Posterior vena cava (tissue), 2 donors: Measurements from ENCODE around the gene FXYD5. TPM values are rescaled to one million over a fixed set of nuclear protein-coding genes. Genes with fewer than 3 reads are reported as not detected.

Source experiments
- DNase-seq: peaks from one replicate; pipeline ENCODE4 v3.0.0-alpha.2; 2020; ENCODE audit warnings: low spot score
- intact Hi-C, 2 donors: fragments of 100-400 bp; cut with DNase I; formaldehyde crosslinking; loops; one replicate each; pipeline versions ENCODE4 v1.14.1 to v1.14.2; 2022 to 2023
- total RNA-seq, 2 donors: library from RNA; stranded (reverse); fragmentation: NEBNext Ultra II Directional; extraction: Animal tissue kit (Norgen Biotek cat#: 25700); gene quantifications; one replicate each; pipeline ENCODE4 v1.2.1, GENCODE V29; 2021
- donor health status: DM: yes; HTN: yes; CAD: no.
- donor health status: DM: yes; HTN: yes; CAD: no.

FXYD5 gene
- total RNA-seq, 2 donors from 2014 or later: 67.9 to 89.3 TPM

DNA sequence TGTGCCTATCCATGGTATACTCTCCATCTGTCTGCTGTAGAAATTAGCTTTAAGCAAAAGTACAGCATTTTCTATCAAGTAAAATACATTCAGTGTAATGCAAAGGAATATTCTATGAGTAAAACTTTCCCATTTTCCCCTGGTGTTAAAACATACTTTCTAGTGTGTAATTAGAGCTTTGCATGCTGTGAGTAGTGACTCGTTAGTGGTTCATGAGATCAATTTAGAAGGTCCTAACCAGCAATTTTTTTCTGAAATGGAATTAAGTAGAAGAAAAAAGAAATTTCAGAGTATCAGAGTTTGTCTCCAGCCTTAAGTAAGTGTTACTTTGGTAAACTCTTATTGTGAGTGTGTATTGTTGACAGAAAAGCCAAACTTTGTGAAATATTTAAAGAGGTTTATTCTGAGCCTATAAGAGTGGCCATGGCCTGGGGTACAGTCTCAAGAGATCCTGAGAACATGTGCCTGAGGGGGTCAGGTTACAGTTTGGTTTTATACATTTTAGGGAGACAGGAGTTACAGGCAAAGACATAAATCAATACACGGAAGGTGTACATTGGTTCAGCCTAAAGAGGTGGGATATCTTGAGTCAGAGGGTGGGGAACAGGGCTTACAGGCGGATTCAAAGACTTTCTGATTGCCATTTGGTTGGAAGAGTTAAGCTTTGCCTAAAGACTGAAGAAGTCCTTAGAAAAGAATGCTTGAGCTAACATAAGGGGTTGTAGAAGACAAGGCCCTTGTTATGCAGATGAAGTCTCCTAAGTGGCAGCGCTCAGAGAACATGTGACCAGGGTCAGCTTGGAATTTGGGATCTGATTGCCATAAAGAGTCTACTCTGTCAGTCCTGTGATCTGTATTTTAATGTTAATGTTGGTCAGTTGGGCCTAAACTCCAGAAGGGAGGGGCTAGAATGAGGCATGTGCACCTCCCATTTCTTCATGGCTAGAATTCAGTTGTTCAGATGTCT lies 48.5 kb downstream of the FXYD5 start:
- DNase-seq: no peak
- intact Hi-C loops: no loop called here

DNA sequence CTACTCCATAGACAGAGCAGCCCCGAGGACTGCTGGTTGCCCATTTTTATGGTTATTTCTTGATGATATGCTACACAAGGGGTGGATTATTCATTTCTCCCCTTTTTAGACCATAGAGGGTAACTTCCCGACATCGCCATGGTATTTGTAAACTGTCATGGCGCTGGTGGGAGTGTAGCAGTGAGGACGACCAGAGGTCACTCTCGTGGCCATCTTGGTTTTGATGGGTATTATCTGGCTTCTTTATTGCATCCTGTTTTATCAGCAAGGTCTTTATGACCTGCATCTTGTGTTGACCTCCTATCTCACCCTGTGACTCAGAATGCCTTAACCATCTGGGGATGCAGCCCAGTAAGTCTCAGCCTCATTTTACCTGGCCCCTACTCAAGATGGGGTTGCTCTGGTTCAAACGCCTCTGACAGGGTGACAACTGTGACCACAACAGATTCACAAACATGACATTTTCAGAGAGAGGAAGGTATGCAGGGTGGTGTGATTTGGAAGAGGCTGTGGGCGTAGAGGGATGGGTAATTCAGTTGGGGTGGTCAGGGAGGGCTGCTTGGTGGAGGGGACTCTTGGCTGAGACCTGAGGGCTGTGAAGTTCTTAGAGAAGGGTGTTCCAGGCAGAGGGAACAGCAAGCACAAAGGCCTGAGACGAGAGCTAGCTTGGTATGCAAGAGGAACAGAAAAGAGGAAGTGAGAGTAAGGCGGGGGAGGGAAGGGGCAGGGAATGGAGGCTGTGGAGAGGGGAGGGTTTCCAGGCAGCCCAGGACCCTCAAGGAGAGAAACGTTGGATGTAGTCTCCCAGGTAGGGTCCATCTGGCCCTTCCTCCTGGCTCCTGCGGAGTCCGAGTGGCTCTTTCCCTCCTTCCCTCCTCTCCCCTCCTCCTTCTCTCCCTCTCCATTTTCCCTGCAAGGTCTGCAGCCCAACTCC lies 50.5 kb downstream of the FXYD5 start:
- DNase-seq: no peak
- intact Hi-C loops: no loop called here

GRCh38 chr19:35205733-35206323 lies 51.3 kb downstream of the FXYD5 start:
- no peak for DNase-seq
- intact Hi-C loops: no loop called here

- no peak for DNase-seq
- intact Hi-C loops: no loop called here
Observed at GRCh38 chr19:35206379-35206778, 51.8 kb downstream of the FXYD5 start.

- intact Hi-C loops: no loop called here
- DNase-seq: no peak
Observed at GRCh38 chr19:35206855-35207254, 52.3 kb downstream of the FXYD5 start.

GRCh38 chr19:35207391-35207871 lies 52.9 kb downstream of the FXYD5 start:
- DNase-seq: no peak

GRCh38 chr19:35208121-35208520 lies 53.6 kb downstream of the FXYD5 start:
- DNase-seq: no peak
- intact Hi-C loops: no loop called here

More at GRCh38 chr19:35207391-35207871, 52.9 kb downstream of the FXYD5 start:
- intact Hi-C loops: no loop called here

- intact Hi-C loops: no loop called here
Observed at GRCh38 chr19:35209646-35210045, 55.1 kb downstream of the FXYD5 start.

GRCh38 chr19:35211545-35212230 lies 57.2 kb downstream of the FXYD5 start:
- intact Hi-C loops: no loop called here
- DNase-seq: no peak

More at GRCh38 chr19:35209646-35210045, 55.1 kb downstream of the FXYD5 start:
- DNase-seq: no peak

DNA sequence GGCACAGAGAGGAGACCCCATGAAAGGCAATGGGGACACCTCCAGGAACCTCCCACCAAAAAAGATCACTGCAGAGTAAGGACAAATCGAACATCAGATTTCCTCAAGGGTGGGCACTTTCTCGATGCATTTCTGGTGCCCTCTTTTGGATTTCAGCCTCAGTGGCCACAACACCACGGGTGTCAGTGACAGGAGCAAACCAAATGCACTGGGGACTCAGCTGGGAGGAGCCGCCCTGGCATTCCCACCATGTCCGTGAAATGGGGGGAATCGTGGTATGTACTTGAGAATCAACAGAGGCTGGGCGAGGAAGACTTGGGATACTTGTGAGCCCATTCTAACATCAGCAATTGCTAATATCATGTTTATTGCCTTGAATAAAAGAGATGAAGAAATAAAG lies 57.7 kb downstream of the FXYD5 start:
- DNase-seq: no peak
- intact Hi-C loops: no loop called here

DNA sequence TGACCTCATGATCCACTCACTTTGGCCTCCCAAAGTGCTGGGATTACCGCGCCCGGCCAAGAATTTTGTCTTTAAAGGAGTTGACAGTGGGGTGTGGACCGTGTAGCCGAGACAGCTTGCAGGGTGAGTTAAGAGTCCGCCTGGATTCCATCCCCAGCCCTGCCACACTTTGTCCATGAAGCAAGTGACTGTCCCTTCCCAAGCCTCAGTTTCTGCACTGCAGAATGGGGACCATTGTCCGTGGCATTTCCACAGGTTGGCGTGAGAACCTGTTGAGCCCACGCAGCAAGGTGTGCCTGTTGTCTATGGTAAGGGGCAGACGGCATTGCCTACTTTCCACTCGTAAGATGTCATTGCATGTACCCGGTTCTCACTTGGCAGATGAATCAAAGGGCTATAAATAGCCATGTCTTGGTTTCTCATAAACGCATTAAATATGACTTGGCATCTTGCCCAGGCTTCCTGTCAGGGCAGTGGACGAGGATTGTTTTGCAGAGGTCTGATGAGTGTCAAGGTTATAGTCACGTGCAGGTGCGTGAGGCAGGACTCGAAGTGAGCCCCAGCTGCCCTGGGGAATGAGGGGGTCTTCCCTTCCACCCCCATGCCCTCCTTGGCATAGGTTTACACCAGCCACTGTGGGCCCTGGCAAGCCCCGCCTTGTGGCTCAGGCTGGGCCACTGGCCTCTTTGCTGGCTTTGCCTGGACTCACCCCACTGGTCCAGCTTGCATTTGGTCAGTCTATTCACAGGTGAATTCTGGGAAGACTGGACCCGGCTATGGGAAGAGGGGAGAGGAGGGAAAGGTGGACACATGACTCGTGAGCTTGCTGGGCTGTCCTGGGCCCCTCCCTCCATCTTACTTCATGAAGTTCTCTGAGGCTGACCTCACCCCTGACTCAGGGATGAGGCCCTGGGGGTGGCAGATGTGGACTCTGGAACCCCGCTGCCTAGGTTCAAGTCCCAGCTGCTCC lies 59.4 kb downstream of the FXYD5 start:
- peak; percentile 83 for DNase-seq
- intact Hi-C loops: no loop called here

GRCh38 chr19:35214766-35215422 lies 60.4 kb downstream of the FXYD5 start:
- intact Hi-C loops: no loop called here
- DNase-seq: no peak

DNA sequence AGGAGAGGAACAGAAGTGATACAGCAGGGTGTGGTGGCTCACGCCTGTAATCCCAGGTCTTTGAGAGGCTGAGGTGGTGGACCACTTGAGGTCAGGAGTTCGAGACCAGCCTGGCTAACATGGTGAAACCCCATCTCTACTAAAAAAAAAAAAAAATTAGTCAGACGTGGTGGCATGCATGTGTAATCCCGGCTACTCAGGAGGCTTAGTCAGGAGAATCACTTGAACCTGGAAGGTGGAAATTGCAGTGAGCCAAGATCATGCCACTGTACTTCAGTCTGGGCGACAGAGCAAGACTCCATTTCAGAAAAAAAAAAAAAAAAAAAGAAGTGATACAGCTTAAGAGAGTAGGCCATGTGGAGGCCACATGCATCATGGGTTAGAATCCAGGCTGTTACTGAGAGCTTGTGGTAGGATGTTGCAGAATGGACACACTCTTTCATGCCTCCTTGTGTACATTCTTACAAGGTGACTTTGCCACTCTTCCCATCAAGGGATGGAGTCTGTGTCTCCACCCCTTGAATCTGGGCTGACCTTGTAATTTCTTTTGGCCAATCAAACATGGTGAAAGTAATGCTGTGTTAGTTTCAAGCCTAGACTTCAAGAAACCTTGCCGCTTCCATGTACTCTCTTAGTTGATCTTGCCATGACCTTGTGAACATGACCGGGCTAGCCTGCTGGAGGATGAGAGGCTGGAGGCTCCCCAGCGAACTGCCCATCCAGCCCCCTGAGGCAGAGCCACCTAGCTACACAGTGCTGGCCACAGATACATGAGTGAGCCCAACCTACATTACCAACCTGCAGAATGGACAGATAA lies 61.7 kb downstream of the FXYD5 start:
- intact Hi-C loops: no loop called here
- DNase-seq: no peak

DNA sequence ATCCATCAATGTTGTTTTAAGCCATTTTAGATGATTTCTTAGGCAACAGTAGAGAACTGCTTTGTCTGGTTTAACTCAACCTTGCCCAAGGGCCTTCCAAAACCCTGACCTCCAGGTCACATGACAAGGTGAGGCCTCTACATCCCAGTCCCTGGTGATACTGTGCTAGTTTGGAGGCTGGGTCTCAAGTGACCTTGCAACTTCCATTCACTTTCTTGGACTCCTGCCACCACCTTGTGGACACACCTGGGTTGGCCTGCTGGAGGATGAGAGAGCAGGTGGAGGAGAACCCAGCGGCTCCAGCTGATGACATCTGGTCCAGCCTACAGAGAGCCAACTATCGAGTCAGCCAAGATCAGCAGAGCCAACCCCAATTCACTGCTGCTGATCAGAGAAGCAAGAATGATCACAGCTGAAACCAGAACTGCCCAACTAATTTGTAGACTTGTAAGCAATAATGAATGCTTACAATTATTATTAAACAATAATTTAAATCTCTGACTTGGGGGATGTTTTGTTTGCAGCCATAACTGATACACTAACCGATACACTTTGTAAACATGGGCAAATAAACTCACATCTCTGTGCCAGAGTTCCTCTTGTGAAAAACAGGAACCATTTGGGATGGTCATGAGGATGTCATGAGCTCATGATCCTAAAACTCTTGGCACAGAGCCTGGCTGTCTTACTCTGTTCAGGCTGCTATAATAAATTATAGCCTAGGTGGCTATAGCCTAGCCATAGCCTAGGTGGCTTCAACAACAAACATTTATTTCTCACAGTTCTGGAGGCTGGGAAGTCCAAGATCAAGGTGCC lies 62.5 kb downstream of the FXYD5 start:
- no peak for DNase-seq
- intact Hi-C loops: no loop called here

- DNase-seq: no peak
- intact Hi-C loops: no loop called here
Observed at GRCh38 chr19:35217649-35217990, 63.1 kb downstream of the FXYD5 start.

DNA sequence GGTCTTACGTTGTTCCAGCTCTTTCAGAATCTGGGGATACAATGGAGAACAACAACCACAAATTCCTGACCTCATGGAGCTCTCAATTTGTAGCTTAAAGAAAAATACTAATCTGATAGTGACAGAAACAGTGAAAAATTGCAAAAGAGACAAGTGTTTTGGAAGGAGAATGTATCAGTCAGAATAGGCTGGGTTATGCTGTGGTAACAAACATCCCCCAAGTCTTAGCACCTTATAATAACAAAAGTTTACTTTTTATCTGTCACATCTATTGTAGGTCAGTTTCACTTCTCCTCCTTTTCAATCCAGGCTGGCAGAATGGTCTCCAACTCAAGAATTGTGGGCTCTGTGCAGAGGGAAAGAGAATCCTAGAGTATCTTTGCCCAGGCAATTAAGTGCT lies 64.5 kb downstream of the FXYD5 start:
- DNase-seq: no peak
- intact Hi-C loops: no loop called here
